Muscle layer of colon (tissue), 2 donors: ENCODE data around the gene INTS6.

ENCODE experiments used
- H3K27ac ChIP-seq: one replicate; pipeline ENCODE4 v1.7.0; 2013; ENCODE audit warnings: low read depth, mild to moderate bottlenecking, low read length, moderate library complexity
- H3K27me3 ChIP-seq, 2 donors: one replicate each; pipeline ENCODE4 v1.7.0; 2013; ENCODE audit warnings: low read length in 2 of 2, mild to moderate bottlenecking in 2 of 2; ENCODE audit not compliant: insufficient read depth in 2 of 2, control insufficient read depth in 1 of 2
- H3K36me3 ChIP-seq: one replicate; pipeline ENCODE4 v1.7.0; 2013; ENCODE audit warnings: mild to moderate bottlenecking, low read length; ENCODE audit not compliant: insufficient read depth
- H3K4me1 ChIP-seq: one replicate; pipeline ENCODE4 v1.7.0; 2013; ENCODE audit warnings: mild to moderate bottlenecking, low read length; ENCODE audit not compliant: insufficient read depth
- H3K4me3 ChIP-seq, 2 donors: one replicate each; pipeline ENCODE4 v1.7.0; 2013; ENCODE audit warnings: low read length in 2 of 2, low read depth in 1 of 2, mild to moderate bottlenecking in 1 of 2, moderate library complexity in 1 of 2
- H3K9ac ChIP-seq: one replicate; pipeline ENCODE4 v1.7.0; 2013; ENCODE audit warnings: low read length
- H3K9me3 ChIP-seq: one replicate; pipeline ENCODE4 v1.7.0; 2013; ENCODE audit warnings: mild to moderate bottlenecking, low read length
- donor health status: abdominal sarcoma.
- donor health status: Adenocarcinoma of cecum.

The INTS6 gene

DNA sequence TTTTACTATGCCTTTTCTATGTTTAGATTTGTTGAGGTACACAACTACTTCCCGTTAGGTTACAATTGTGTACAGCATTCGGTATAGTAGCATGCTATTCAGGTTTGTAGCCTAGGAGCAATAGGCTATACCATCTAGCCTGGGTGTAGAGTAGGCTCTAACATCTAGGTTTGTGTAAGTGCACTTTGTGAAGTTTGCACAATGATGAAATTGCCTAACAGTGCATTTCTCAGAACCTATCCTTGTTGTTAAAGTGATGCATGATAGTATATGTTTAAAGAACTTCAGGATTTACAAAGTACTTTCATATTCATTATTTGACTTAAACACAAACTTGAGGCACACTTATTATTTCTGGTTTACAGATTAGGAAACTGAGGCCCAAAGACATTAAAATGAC, 124.9 kb downstream of the INTS6 start:
- H3K36me3 ChIP-seq, result no peaks in the 10 kb centered on the region
- no peak overlapping the region for H3K4me3 ChIP-seq
- no peak overlapping the region for H3K27ac ChIP-seq
- no peaks in the 10 kb centered on the region for H3K4me1 ChIP-seq
- no peaks in the 10 kb centered on the region for H3K27me3 ChIP-seq
- no peaks in the 10 kb centered on the region for H3K9me3 ChIP-seq
- no peak overlapping the region for H3K9ac ChIP-seq

DNA sequence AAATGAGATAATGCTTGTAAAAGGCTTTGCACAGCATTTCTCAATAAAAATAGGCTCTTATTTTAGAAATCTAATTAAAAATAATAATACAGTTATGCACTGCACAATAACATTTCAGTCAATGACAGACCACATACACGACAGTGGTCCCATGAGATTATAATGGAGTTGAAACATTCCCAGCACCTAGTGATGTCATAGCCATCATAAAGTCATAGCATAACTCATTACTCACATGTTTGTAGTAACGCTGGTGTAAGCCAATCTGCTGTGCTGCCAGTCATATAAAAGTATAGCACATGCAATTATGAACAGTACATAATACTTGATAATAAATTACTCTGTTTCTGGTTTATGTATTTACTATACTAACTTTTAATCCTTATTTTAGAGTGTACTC, 126.1 kb downstream of the INTS6 start:
- H3K9ac ChIP-seq, result no peak overlapping the region
- H3K9me3 ChIP-seq, result no peaks in the 10 kb centered on the region

DNA sequence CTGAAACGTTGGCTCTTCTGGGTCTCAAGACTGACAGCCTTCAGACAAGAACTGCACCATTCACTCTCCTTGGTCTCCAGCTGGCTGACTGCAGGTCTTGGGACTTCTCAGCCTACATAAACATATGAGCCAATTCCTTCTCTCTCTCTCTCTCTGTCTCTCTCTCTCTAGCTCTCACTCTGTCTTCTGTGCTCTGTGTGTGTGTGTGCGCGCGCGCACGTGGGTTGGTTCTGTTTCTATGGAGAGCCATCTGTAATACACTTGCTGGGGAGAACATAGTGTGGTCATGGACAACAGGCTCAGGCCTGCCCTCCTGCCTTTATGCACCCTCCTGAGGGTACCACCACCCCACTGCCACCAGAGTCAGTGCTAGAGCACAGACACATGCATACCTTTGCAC, 127.0 kb downstream of the INTS6 start:
- H3K4me3 ChIP-seq, result no peak overlapping the region
- no peak overlapping the region for H3K27ac ChIP-seq
- no peak overlapping the region for H3K9ac ChIP-seq
- H3K27me3 ChIP-seq, result no peaks in the 10 kb centered on the region
- no peaks in the 10 kb centered on the region for H3K36me3 ChIP-seq
- no peaks in the 10 kb centered on the region for H3K9me3 ChIP-seq
- H3K4me1 ChIP-seq, result no peaks in the 10 kb centered on the region

More for the DNA sequence above, 126.1 kb downstream of the INTS6 start:
- Histone ChIP-seq H3K4me1 (no peaks in the 10 kb centered on the region), H3K4me3 (no peak overlapping the region), H3K27me3 (no peaks in the 10 kb centered on the region), H3K36me3 (no peaks in the 10 kb centered on the region), H3K27ac (no peak overlapping the region)

DNA sequence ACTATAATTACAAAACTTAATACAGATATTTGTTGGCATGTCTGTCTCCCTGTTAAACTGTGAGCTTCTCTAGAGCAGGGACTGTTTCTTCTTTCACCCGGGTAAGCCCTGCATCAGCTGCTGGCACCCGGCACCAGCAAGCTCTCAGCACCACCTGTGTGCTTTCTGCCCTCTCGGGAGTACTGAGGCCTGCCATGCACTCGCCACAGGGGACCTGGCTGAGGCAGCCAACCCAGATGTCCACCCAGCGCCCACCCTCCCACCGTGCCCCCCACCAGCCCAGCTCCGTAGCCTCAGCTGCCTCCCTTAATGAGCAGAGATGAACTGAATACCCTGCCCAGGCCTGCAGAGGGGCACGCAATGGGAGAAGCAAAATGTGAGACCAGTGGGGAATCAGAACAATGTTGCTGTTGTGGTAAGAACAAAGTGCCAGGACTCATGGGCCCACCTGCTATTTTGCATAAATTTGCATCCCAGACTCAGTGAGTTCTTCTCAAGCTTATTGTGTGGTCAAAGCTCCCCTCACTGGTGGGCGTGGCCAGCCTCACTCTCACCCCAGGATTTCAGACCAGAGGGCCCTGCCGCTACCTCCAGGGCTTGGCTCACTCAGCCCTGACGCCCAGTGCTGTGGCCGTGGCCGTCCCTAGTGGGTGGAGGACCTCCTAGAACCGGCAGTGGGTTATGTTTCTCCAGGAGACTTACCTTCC, 128.0 kb downstream of the INTS6 start:
- H3K9ac ChIP-seq, result no peak overlapping the region

DNA sequence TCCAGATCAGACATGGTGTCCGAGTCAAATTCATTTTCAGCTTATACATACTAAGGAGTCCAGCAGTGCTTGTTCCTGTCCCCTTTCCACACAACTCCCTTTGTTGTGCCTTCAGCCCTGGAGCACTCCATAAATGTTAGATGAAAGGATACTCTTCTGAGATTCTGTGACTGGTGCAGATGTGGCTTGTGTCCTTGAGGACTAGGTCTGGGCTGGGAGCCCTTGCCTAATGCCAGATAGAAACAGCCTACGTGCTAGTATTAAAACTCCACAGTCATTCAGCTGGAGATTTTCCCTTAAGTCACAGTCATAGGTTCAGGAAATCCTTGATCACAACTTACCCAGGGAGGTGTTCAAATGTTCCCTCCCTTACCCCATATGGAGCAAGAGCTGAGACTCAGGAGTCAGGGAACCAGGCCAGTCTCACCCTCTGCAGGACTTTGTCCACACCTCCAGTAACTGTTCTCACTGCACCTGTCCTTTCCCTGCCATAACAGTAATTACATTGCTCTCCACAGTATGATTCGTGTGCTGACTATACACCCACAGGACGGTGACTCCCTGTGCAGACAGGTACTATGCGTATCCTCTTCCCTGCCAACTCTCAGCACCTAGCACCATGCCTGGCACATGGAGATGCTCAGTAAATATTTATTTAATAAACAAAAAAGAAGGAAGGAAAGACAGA, 128.9 kb downstream of the INTS6 start:
- no peak overlapping the region for H3K9ac ChIP-seq
- no peaks in the 10 kb centered on the region for H3K36me3 ChIP-seq
- H3K9me3 ChIP-seq, result no peaks in the 10 kb centered on the region
- H3K4me1 ChIP-seq, result no peaks in the 10 kb centered on the region
- no peak overlapping the region for H3K4me3 ChIP-seq
- H3K27ac ChIP-seq, result no peak overlapping the region
- H3K27me3 ChIP-seq, result no peaks in the 10 kb centered on the region

More for the DNA sequence above, 128.0 kb downstream of the INTS6 start:
- Histone ChIP-seq H3K4me3 (no peak overlapping the region), H3K36me3 (no peaks in the 10 kb centered on the region), H3K27me3 (no peaks in the 10 kb centered on the region), H3K4me1 (no peaks in the 10 kb centered on the region), H3K9me3 (no peaks in the 10 kb centered on the region), H3K27ac (no peak overlapping the region)

DNA sequence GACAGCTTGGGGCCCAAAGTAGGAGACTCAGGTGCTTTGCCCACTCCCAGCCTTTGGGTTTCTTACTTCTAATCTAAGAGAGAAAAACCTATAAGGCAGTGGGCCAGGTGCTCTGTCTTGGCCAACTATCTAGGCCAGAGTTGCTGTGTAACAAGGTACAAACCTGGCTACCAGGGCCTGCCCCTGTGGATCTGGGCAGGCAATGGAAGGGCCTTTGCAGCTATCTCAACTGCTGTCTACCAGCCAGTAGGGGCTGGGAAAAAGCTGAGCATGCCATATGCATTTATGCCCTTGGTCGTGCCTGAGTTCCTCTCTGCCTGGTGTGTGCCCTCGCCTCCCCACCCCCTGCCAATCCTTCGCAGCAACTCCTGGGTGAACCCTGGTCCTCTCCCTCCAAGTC, 130.0 kb downstream of the INTS6 start:
- Histone ChIP-seq H3K36me3 (no peaks in the 10 kb centered on the region), H3K9me3 (no peaks in the 10 kb centered on the region), H3K27ac (no peak overlapping the region), H3K27me3 (no peaks in the 10 kb centered on the region), H3K4me1 (no peaks in the 10 kb centered on the region), H3K9ac (no peak overlapping the region), H3K4me3 (no peak overlapping the region)

DNA sequence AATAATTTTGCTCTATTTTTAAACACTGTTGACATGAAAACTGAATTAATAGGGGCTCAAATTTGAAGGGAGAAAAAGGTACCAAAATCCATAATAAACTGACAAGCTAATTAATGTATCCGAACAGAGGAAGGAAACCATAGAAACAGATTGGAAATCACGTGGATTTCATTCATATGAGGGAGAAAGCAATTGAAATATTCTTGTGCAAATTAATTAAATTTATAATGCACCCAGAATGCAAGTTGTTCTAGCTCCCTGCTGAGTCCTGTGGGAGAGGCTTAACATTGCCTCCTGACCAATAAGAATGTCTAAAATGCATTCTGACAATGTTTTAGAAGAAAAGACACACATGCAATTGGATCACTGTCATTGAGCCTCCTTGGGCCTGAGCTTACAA, 131.0 kb downstream of the INTS6 start:
- no peak overlapping the region for H3K9ac ChIP-seq
- H3K27me3 ChIP-seq, result no peaks in the 10 kb centered on the region
- no peaks in the 10 kb centered on the region for H3K9me3 ChIP-seq
- no peaks in the 10 kb centered on the region for H3K36me3 ChIP-seq
- no peak overlapping the region for H3K27ac ChIP-seq
- H3K4me3 ChIP-seq, result no peak overlapping the region
- no peaks in the 10 kb centered on the region for H3K4me1 ChIP-seq

DNA sequence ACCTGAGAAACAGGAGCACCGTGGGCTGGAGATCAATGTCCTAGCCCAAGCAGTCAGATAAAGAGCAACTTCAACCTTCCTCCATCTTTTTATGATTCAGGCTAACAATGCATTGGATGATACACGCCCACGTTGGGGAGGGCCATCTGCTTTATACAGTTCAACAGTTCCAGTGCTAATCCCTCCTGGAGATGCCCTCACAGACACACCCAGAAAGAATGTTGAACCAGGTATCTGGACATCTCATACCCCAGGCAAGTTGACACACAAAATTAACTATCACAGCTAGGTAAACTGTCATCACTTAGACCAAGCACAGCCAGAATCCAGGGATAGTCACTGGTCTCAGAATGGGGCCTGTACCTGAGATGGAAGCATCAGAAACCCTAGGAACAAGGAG, 134.0 kb downstream of the INTS6 start:
- no peaks in the 10 kb centered on the region for H3K4me1 ChIP-seq
- no peaks in the 10 kb centered on the region for H3K36me3 ChIP-seq
- H3K27ac ChIP-seq, result no peak overlapping the region
- no peak overlapping the region for H3K9ac ChIP-seq
- no peaks in the 10 kb centered on the region for H3K27me3 ChIP-seq
- H3K9me3 ChIP-seq, result no peaks in the 10 kb centered on the region
- no peak overlapping the region for H3K4me3 ChIP-seq

DNA sequence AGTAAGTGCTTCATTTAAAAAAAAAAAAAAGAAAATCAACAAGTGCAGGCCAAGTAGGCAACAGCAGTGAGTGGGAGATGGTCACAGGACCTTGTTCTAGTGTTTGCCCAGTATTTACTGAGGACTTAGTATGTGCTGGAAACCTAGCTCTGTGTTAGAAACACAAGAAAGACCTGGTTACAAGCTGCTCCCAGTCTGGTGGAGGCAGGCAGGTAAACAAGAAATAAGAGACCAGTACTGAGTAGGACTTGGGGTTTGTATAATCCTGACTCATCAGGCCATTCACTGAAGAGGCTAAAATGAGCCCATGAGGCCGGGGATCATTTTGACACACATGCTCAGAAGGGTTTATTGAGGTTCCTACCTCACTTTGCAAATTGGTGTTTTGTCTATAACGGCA, 134.8 kb downstream of the INTS6 start:
- Histone ChIP-seq H3K9ac (no peak overlapping the region), H3K36me3 (no peaks in the 10 kb centered on the region), H3K4me3 (no peak overlapping the region), H3K27me3 (no peaks in the 10 kb centered on the region), H3K4me1 (no peaks in the 10 kb centered on the region), H3K9me3 (no peaks in the 10 kb centered on the region), H3K27ac (no peak overlapping the region)

DNA sequence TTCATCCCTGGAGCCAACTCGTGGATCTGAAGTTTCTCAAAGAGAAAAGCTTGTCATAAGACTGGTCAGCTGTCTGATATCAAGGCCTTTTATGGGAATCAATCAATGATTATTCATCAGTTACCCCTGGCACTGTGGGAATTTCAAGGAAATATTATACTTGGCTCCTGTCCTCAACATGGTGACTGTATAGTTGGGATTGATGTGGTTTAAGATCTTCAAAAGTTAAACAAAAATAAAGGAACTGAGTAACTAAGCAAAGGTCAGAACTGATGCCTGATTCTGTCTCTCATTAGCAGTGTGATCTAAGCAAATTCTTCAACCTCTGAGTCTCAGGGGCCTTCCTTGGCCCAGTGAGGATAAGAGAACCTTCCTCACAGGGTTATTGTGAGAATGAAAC, 135.6 kb downstream of the INTS6 start:
- Histone ChIP-seq H3K9me3 (no peaks in the 10 kb centered on the region), H3K4me1 (no peaks in the 10 kb centered on the region), H3K27me3 (no peaks in the 10 kb centered on the region), H3K36me3 (no peaks in the 10 kb centered on the region), H3K9ac (no peak overlapping the region), H3K4me3 (no peak overlapping the region), H3K27ac (no peak overlapping the region)

DNA sequence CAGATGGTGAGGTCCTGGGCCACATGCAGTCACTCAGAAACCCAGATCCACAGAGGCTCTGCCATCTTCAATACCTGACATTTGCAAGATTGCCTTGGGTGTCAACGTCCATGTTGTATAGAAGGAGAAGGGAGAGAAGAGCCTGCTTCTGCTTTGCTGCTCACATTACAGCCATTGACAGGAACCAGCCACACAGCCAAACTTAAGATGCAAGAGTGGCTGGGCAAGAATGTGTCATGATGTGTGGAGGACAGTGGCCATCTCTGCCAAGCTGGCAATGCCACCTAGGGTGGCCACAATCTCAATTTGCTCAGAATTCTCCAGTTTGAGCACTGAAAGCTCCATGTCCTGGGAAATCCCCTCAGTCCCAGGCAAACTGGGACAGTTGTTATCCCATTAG, 139.2 kb downstream of the INTS6 start:
- Histone ChIP-seq H3K36me3 (no peaks in the 10 kb centered on the region), H3K27ac (no peak overlapping the region), H3K4me3 (no peak overlapping the region)

DNA sequence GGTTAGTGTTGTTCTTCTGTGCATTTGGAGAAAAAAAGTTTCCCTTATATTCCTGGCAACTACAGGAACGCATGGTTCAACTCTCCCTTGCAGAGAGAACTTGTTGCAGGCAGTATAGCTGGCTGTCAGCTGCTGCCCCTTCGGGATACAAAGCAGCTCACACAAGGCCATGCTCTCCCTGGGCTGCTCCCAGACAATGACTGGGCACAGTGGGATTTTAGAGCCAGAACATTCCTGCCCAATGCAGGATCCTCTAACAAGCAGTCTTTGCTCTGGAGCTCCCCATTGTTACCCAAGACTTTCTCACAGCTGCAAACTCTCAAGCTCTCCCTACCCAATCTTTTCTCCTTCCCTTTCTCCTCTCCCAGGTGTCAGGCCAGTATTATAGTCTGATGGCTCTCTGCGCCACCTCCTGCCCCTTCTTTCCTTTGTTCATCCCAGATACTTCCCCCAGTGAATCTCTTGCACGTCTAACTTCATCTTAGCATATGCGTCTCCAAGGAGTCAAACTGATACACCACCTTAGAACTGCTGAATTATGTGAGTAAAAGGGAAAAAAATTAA, 140.8 kb downstream of the INTS6 start:
- H3K4me3 ChIP-seq, result no peak overlapping the region
- no peaks in the 10 kb centered on the region for H3K4me1 ChIP-seq
- H3K27me3 ChIP-seq, result no peaks in the 10 kb centered on the region
- H3K9ac ChIP-seq, result no peak overlapping the region
- H3K27ac ChIP-seq, result no peak overlapping the region
- H3K9me3 ChIP-seq, result no peaks in the 10 kb centered on the region
- H3K36me3 ChIP-seq, result no peaks in the 10 kb centered on the region

More for the DNA sequence above, 139.2 kb downstream of the INTS6 start:
- H3K9me3 ChIP-seq, result no peaks in the 10 kb centered on the region
- no peaks in the 10 kb centered on the region for H3K4me1 ChIP-seq
- no peaks in the 10 kb centered on the region for H3K27me3 ChIP-seq
- no peak overlapping the region for H3K9ac ChIP-seq
